K562 (cell line): ENCODE measurements around the gene OMG. TPM values are rescaled to one million over a fixed set of nuclear protein-coding genes. Genes with fewer than 3 reads are reported as not detected.

Experiments used
- ATAC-seq: fragments of 200-7000 bp; cut with Tn5 transposase; 3 replicates; pipeline ENCODE4 v1.9.1; 2020; ENCODE audit warnings: moderate library complexity
- BruUV-seq: library from RNA; stranded (reverse); fragments of 400-500 nt; replicated peaks from 2 replicates; lab custom pipeline; 2021; lab: Mats Ljungman, UMichigan
- CTCF ChIA-PET: fragments of 300-600 bp; formaldehyde crosslinking; extraction: SDS; loops from one replicate; lab custom pipeline; 2021; ENCODE audit warnings: low intra/inter-chr PET ratio; lab: Yijun Ruan, JAX
- POLR2A ChIA-PET: fragments of 300-600, 350-650 bp; sonication (Branson Sonifier 250); formaldehyde crosslinking; extraction: SDS; loops from one replicate; lab custom pipeline; 2021; ENCODE audit warnings: antibody characterized with exemption, inconsistent platforms; lab: Yijun Ruan, JAX
- DNase-seq, 4 experiments: peaks; one replicate each; pipeline versions ENCODE4 v3.0.0 to v3.0.0-alpha.2; 2011 to 2018; ENCODE audit warnings: low spot score in 3 of 4, mixed read lengths in 3 of 4; ENCODE audit errors: extremely low read depth in 1 of 4
- FAIRE-seq: peaks from 2 replicates; lab custom pipeline; 2011; peaks lifted over from hg19 to GRCh38; lab: Jason Lieb, UNC
- H2AFZ ChIP-seq: 2 replicates; pipeline ENCODE4 v1.6.0; 2011; ENCODE audit warnings: low read depth, low read length, control low read depth, inconsistent platforms
- H3K27ac ChIP-seq: fragments of 200-600 bp; 3 replicates; pipeline ENCODE4 v1.8.0; 2011; ENCODE audit warnings: low read depth, mild to moderate bottlenecking, control low read depth, inconsistent platforms, low read length, moderate library complexity, mixed read lengths; ENCODE audit errors: extremely low read depth
- H3K27me3 ChIP-seq, 2 experiments: fragments of 300-600 bp in 1 of 2; 2 replicates in 1 of 2; 3 replicates in 1 of 2; pipeline versions ENCODE4 v1.6.0 to v1.8.0; 2011; ENCODE audit warnings: inconsistent platforms in 2 of 2, low read length in 2 of 2, mild to moderate bottlenecking in 1 of 2, mixed read lengths in 1 of 2, moderate library complexity in 1 of 2; ENCODE audit not compliant: control insufficient read depth in 2 of 2, insufficient read depth in 2 of 2
- H3K36me3 ChIP-seq: fragments of 300-600 bp; 3 replicates; pipeline ENCODE4 v1.8.0; 2011; ENCODE audit warnings: mild to moderate bottlenecking, low read length, inconsistent platforms; ENCODE audit not compliant: control insufficient read depth, insufficient read depth
- H3K4me1 ChIP-seq, 2 experiments: fragments of 200-600 bp in 1 of 2; replicated peaks in 1 of 2; 2 replicates in 1 of 2; 3 replicates in 1 of 2; pipeline versions ENCODE4 v1.5.1 to v1.8.0; 2011; ENCODE audit warnings: inconsistent platforms in 2 of 2, low read length in 2 of 2, mild to moderate bottlenecking in 1 of 2, mixed read lengths in 1 of 2, moderate library complexity in 1 of 2; ENCODE audit not compliant: control insufficient read depth in 2 of 2, insufficient read depth in 2 of 2
- H3K4me2 ChIP-seq: 2 replicates; pipeline ENCODE4 v1.6.1; 2011; ENCODE audit warnings: low read length, control low read depth, inconsistent platforms, mixed read lengths; ENCODE audit not compliant: insufficient read depth
- H3K4me3 ChIP-seq: fragments of 200-600 bp; sonication (generic), shearing (Covaris generic); 2 replicates; pipeline ENCODE4 v1.5.1; 2016; ENCODE audit warnings: control low read depth, inconsistent platforms
- H3K79me2 ChIP-seq: fragments of 200-600 bp; 3 replicates; pipeline ENCODE4 v1.8.0; 2011; ENCODE audit warnings: low read length, inconsistent platforms; ENCODE audit not compliant: control insufficient read depth, insufficient read depth
- H3K9ac ChIP-seq, 2 experiments: 2 replicates each; pipeline versions ENCODE4 v1.6.0 to v1.6.1; 2011; ENCODE audit warnings: low read depth in 2 of 2, low read length in 2 of 2, control low read depth in 1 of 2, inconsistent platforms in 1 of 2, mild to moderate bottlenecking in 1 of 2, mixed read lengths in 1 of 2; ENCODE audit not compliant: insufficient read depth in 1 of 2
- H3K9me1 ChIP-seq: one replicate; pipeline ENCODE4 v1.6.0; 2011; ENCODE audit warnings: inconsistent platforms, mild to moderate bottlenecking, low read length, moderate library complexity; ENCODE audit not compliant: control insufficient read depth, insufficient read depth
- H3K9me3 ChIP-seq: replicated peaks from 2 replicates; pipeline ENCODE4 v1.5.1; 2011; ENCODE audit warnings: low read depth, low read length, inconsistent platforms; ENCODE audit not compliant: control insufficient read depth, insufficient read depth
- H4K20me1 ChIP-seq: replicated peaks from 2 replicates; pipeline ENCODE4 v1.6.1; 2011; ENCODE audit warnings: low read length, inconsistent platforms, mixed read lengths; ENCODE audit not compliant: control insufficient read depth, insufficient read depth
- ARID2 ChIP-seq: fragments of 450-650 bp; IDR thresholded peaks from 2 replicates; pipeline ENCODE4 v1.6.1; 2017; ENCODE audit warnings: antibody characterized with exemption, mild to moderate bottlenecking
- GABPA ChIP-seq: fragments of 200-800 bp; sonication (Bioruptor generic); conservative IDR thresholded peaks from 2 replicates; pipeline ENCODE4 v1.6.1; 2016; ENCODE audit warnings: low read depth, missing genetic modification characterization, missing compliant biosample characterization
- HSF4 ChIP-seq: fragments of 250-450 bp; sonication (Bioruptor Pico); IDR thresholded peaks from 2 replicates; pipeline ENCODE4 v2.1.2; 2022; ENCODE audit warnings: mild to moderate bottlenecking, moderate library complexity, borderline replicate concordance
- MAZ ChIP-seq, 2 experiments: fragments of 450-650 bp in 1 of 2; sonication (generic) in 1 of 2; formaldehyde crosslinking; IDR thresholded peaks in 1 of 2; conservative IDR thresholded peaks in 1 of 2; 2 replicates each; pipeline versions ENCODE4 v1.4.0 to v1.5.0; 2020; ENCODE audit warnings: mild to moderate bottlenecking in 1 of 2, missing genetic modification reagents in 1 of 2
- RHOXF2B ChIP-seq: fragments of 250-450 bp; sonication (Bioruptor Pico); conservative IDR thresholded peaks from 2 replicates; pipeline ENCODE4 v1.5.1; 2021
- WGBS: fragments of 100-300 bp; shearing (Covaris generic); methylation state at CpG from one replicate; pipeline ENCODE4 v1.1.6; 2016; ENCODE audit warnings: low coverage, mixed read lengths; ENCODE audit not compliant: insufficient coverage; ENCODE audit errors: missing lambda C conversion rate; 5-methylcytosine and 5-hydroxymethylcytosine counted together
- in situ Hi-C: fragments of 300-500 bp; cut with MboI; formaldehyde crosslinking; loops from 4 replicates; pipeline ENCODE4 v1.15.0; 2018; ENCODE audit warnings: inconsistent platforms, mixed read lengths
- intact Hi-C: fragments of 100-400 bp; cut with micrococcal nuclease; formaldehyde crosslinking; loops from 2 replicates; pipeline ENCODE4 v1.14.2; 2022
- polyA plus RNA-seq, 8 experiments: library from polyadenylated mRNA; depleted of rRNA in 4 of 8; stranded (reverse) in 5 of 8; unstranded in 3 of 8; fragments of >200 nt; fragmentation: Nextera tagmentation in 2 of 8; fragmentation: Illumina TruSeq in 1 of 8; extraction: Ambion mirVana in 2 of 8; extraction: Trizol in 1 of 8; gene quantifications; 2 replicates each; pipeline versions ENCODE4 v1.2.1 to v1.2.3, GENCODE V29; 2011 to 2014; ENCODE audit warnings: inconsistent platforms in 1 of 8, missing spikeins in 1 of 8
- total RNA-seq, 7 experiments: library from RNA; depleted of rRNA in 6 of 7; stranded (reverse); fragments of >200 nt in 6 of 7; fragmentation: Illumina TruSeq in 2 of 7; extraction: Trizol in 2 of 7; gene quantifications; 2 replicates each; pipeline versions ENCODE4 v1.2.1 to v1.2.3, GENCODE V29; 2011 to 2021; ENCODE audit warnings: low replicate concordance in 1 of 7
- TF ChIP-seq, protein P1 (sequence below): fragments of 250-450 bp; sonication (Bioruptor Pico); IDR thresholded peaks from 2 replicates; pipeline ENCODE4 v1.5.0; 2022; ENCODE audit warnings: mild to moderate bottlenecking

Gene OMG
- total and polyA plus RNA-seq, 9 of the 15 experiments (the other 6 are each of a cell fraction or from before 2014, with no cell fraction given) = 0.41 TPM; not detected in 8

DNA sequence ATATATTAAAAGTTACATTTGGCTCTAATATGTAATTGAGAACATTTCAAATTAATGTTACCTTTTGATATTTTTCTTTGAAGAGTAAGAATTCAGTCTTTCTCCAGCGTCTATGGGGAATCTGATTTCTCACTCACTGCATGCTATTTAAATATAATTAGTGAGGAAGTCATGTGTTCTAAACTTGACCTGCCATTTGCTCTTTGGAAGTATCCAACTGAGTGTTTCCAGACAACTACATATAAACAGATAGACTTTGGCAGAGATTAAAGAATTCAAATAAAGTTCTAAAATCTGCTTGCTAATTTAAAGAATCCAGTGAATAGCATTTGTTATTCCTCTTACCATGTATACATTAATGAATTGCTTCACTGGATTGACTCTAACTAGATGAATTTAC lies 23.5 kb downstream of the OMG start:
- no peak overlapping the region for H3K9ac ChIP-seq
- TF ChIP-seq ARID2 (no peak), GABPA (tag) (no peak), HSF4 (CRISPR knock-in tag) (no peak), RHOXF2B (CRISPR knock-in tag) (no peak), MAZ (CRISPR knock-in tag; conservative IDR thresholded peaks at IDR 0.05 in 1 of 2, IDR thresholded peaks at IDR 0.05 in 1 of 2) (no peak)
- TF ChIP-seq, protein P1, sequence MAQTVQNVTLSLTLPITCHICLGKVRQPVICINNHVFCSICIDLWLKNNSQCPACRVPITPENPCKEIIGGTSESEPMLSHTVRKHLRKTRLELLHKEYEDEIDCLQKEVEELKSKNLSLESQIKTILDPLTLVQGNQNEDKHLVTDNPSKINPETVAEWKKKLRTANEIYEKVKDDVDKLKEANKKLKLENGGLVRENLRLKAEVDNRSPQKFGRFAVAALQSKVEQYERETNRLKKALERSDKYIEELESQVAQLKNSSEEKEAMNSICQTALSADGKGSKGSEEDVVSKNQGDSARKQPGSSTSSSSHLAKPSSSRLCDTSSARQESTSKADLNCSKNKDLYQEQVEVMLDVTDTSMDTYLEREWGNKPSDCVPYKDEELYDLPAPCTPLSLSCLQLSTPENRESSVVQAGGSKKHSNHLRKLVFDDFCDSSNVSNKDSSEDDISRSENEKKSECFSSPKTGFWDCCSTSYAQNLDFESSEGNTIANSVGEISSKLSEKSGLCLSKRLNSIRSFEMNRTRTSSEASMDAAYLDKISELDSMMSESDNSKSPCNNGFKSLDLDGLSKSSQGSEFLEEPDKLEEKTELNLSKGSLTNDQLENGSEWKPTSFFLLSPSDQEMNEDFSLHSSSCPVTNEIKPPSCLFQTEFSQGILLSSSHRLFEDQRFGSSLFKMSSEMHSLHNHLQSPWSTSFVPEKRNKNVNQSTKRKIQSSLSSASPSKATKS (CRISPR knock-in tag) = no peak
- no peak overlapping the region for H3K4me3 ChIP-seq
- no TSS peak for BruUV-seq
- in situ Hi-C loops = no loop called here
- no peak overlapping the region for H3K4me2 ChIP-seq
- POLR2A ChIA-PET = no interaction called here
- no peaks in the 10 kb centered on the region; the same call in 1 of the 2 replicates for H4K20me1 ChIP-seq
- no peaks in the 10 kb centered on the region for H3K79me2 ChIP-seq
- no peaks in the 10 kb centered on the region; a peak in 1 of 5 replicates for H3K4me1 ChIP-seq
- CTCF ChIA-PET = no interaction called here
- H3K27me3 ChIP-seq = no peaks in the 10 kb centered on the region
- DNase-seq (no peak), ATAC-seq (no peak), FAIRE-seq (no peak)
- no peak overlapping the region for H2AFZ ChIP-seq
- intact Hi-C loops = no loop called here
- H3K27ac ChIP-seq = no peak overlapping the region
- H3K9me3 ChIP-seq = no peaks in the 10 kb centered on the region
- WGBS = 71% methylated on average over 1 of the region's 1 CpG
- H3K36me3 ChIP-seq = peaks cover 36% of the 10 kb centered on the region
- no peaks in the 10 kb centered on the region for H3K9me1 ChIP-seq
